ENCODE data around the gene HENMT1.

Gene HENMT1

DNA sequence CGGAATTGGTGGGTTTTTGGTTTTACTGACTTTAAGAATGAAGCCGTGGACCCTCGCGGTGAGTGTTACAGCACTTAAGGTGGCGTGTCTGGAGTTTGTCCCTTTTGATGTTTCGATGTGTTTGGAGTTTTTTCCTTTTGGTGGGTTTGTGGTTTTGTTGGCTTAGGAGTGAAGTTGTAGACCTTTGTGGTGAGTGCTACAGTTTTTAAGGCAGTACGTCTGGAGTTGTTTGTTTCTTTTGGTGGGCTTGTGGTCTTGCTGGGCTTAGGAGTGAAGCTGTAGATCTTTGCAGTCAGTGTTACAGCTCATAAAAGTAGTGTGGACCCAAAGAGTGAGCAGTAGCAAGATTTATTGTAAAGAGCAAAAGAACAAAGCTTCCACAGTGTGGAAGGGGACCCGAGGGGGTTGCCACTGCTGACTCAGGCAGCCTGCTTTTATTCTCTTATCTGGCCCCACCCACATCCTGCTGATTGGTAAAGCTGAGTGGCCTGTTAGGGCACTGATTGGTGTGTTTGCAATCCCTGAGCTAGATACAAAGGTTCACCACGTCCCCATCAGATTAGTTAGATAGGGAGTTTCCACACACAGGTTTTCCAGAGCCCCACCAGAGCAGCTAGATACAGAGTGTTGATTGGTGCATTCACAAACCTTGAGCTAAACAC is 20.9 kb downstream of the HENMT1 start:
- Histone ChIP-seq H3K27ac (ENCODE audit: low read depth, low read length) (no peak overlapping the region), H3K9me3 (ENCODE audit: insufficient read depth, low read length) (no peaks in the 10 kb centered on the region), H3F3A (ENCODE audit: insufficient read depth) (no peaks in the 10 kb centered on the region), H3K27me3 (ENCODE audit: low read length) (no peaks in the 10 kb centered on the region), H3K36me3 (ENCODE audit: low read length) (no peaks in the 10 kb centered on the region), H2AFZ (ENCODE audit: low read depth, low read length, severe bottlenecking) (no peak overlapping the region), H3K9me2 (replicated peaks; ENCODE audit: insufficient read depth, low read length) (no peaks in the 10 kb centered on the region), H4K20me1 (ENCODE audit: low read depth, low read length) (no peaks in the 10 kb centered on the region), H3K9ac (ENCODE audit: low read length) (no peak overlapping the region), H3K4me2 (ENCODE audit: low read depth, low read length, poor library complexity, severe bottlenecking) (no peak overlapping the region), H3K79me2 (ENCODE audit: insufficient read depth, low read length) (no peaks in the 10 kb centered on the region), H3K4me3 (ENCODE audit: insufficient read depth, low read length, poor library complexity, severe bottlenecking) (no peak overlapping the region)
- TF ChIP-seq EZH2phosphoT487 (conservative IDR thresholded peaks at IDR 0.05; ENCODE audit: low read length), result no peak
- TF ChIP-seq, protein P1, sequence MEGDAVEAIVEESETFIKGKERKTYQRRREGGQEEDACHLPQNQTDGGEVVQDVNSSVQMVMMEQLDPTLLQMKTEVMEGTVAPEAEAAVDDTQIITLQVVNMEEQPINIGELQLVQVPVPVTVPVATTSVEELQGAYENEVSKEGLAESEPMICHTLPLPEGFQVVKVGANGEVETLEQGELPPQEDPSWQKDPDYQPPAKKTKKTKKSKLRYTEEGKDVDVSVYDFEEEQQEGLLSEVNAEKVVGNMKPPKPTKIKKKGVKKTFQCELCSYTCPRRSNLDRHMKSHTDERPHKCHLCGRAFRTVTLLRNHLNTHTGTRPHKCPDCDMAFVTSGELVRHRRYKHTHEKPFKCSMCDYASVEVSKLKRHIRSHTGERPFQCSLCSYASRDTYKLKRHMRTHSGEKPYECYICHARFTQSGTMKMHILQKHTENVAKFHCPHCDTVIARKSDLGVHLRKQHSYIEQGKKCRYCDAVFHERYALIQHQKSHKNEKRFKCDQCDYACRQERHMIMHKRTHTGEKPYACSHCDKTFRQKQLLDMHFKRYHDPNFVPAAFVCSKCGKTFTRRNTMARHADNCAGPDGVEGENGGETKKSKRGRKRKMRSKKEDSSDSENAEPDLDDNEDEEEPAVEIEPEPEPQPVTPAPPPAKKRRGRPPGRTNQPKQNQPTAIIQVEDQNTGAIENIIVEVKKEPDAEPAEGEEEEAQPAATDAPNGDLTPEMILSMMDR (IDR thresholded peaks at IDR 0.05; ENCODE audit: insufficient read depth, low read length, poor library complexity, severe bottlenecking), result no peak

DNA sequence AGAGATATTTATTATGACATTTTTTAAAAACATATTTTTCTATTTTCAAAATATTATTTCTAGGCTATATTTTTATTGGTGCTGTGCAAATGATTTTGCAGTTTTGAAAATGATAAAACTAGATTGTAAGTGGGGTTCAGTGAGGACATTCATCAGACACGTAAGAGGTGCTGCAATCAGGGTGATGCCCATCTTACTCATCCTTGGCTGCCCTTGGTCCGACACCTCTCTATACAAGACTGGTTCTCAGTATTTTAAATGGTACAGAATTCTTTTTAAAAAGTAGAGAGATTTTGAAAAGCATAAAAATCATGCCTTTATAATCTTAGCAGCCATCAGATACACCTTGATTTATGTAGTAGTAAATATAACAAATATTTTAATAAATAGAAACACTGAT is 24.0 kb downstream of the HENMT1 start:
- H3K4me3 ChIP-seq (ENCODE audit: insufficient read depth, low read length, poor library complexity, severe bottlenecking), result no peak overlapping the region
- no peaks in the 10 kb centered on the region for H3K27me3 ChIP-seq (ENCODE audit: low read length)
- no peaks in the 10 kb centered on the region for H3K9me3 ChIP-seq (ENCODE audit: insufficient read depth, low read length)
- H3K36me3 ChIP-seq (ENCODE audit: low read length), result no peaks in the 10 kb centered on the region
- no peak overlapping the region for H3K27ac ChIP-seq (ENCODE audit: low read depth, low read length)
- TF ChIP-seq, protein P1 (IDR thresholded peaks at IDR 0.05; ENCODE audit: insufficient read depth, low read length, poor library complexity, severe bottlenecking), result no peak
- no peak for TF ChIP-seq EZH2phosphoT487 (conservative IDR thresholded peaks at IDR 0.05; ENCODE audit: low read length)
- H4K20me1 ChIP-seq (ENCODE audit: low read depth, low read length), result no peaks in the 10 kb centered on the region
- H2AFZ ChIP-seq (ENCODE audit: low read depth, low read length, severe bottlenecking), result no peak overlapping the region
- H3K9ac ChIP-seq (ENCODE audit: low read length), result no peak overlapping the region
- H3K4me2 ChIP-seq (ENCODE audit: low read depth, low read length, poor library complexity, severe bottlenecking), result no peak overlapping the region
- no peaks in the 10 kb centered on the region for H3K9me2 ChIP-seq (replicated peaks; ENCODE audit: insufficient read depth, low read length)
- H3K79me2 ChIP-seq (ENCODE audit: insufficient read depth, low read length), result no peaks in the 10 kb centered on the region
- H3F3A ChIP-seq (ENCODE audit: insufficient read depth), result no peaks in the 10 kb centered on the region

DNA sequence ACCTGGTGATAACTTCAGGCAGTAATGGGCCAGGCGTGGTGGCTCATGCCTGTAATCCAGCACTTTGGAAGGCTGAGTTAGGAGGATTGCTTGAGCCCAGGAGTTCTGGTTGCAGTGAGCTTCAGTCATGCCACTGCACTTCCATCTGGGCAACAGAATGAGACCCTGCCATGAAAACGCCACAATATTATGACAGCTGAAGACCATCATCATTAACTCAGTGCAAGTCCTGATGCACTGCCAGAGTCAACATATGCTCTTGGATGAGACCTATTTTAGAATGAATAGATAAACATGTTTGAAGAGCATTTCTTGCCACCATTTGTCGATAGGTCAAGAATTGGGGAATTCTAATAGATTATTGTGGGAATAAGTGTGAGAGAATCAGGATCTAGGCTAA is 26.4 kb downstream of the HENMT1 start:
- no peak overlapping the region for H3K9ac ChIP-seq (ENCODE audit: low read length)
- no peak overlapping the region for H2AFZ ChIP-seq (ENCODE audit: low read depth, low read length, severe bottlenecking)
- H3K4me2 ChIP-seq (ENCODE audit: low read depth, low read length, poor library complexity, severe bottlenecking), result no peak overlapping the region
- H3K9me2 ChIP-seq (replicated peaks; ENCODE audit: insufficient read depth, low read length), result no peaks in the 10 kb centered on the region
- H3K9me3 ChIP-seq (ENCODE audit: insufficient read depth, low read length), result no peaks in the 10 kb centered on the region
- no peaks in the 10 kb centered on the region for H3F3A ChIP-seq (ENCODE audit: insufficient read depth)
- TF ChIP-seq, protein P1 (IDR thresholded peaks at IDR 0.05; ENCODE audit: insufficient read depth, low read length, poor library complexity, severe bottlenecking), result no peak
- no peak for TF ChIP-seq EZH2phosphoT487 (conservative IDR thresholded peaks at IDR 0.05; ENCODE audit: low read length)
- no peak overlapping the region for H3K4me3 ChIP-seq (ENCODE audit: insufficient read depth, low read length, poor library complexity, severe bottlenecking)
- no peaks in the 10 kb centered on the region for H4K20me1 ChIP-seq (ENCODE audit: low read depth, low read length)
- no peaks in the 10 kb centered on the region for H3K79me2 ChIP-seq (ENCODE audit: insufficient read depth, low read length)
- H3K27me3 ChIP-seq (ENCODE audit: low read length), result no peaks in the 10 kb centered on the region
- no peaks in the 10 kb centered on the region for H3K36me3 ChIP-seq (ENCODE audit: low read length)
- no peak overlapping the region for H3K27ac ChIP-seq (ENCODE audit: low read depth, low read length)
